UCSD-AML1 (cell line): ENCODE data around the gene TRAPPC2L.

ENCODE experiments used
- DNase-seq: peaks from one replicate; lab custom pipeline; 2025; ENCODE audit not compliant: unreplicated experiment; lab: John Stamatoyannopoulos, UW

TRAPPC2L gene

GRCh38 chr16:88906020-88906419 is 49.1 kb downstream of the TRAPPC2L start:
- no peak for DNase-seq

GRCh38 chr16:88906535-88907105 is 49.7 kb downstream of the TRAPPC2L start:
- DNase-seq = no peak

- DNase-seq = no peak
Observed at GRCh38 chr16:88907768-88908167, 50.8 kb downstream of the TRAPPC2L start.

GRCh38 chr16:88908307-88908706 is 51.4 kb downstream of the TRAPPC2L start:
- DNase-seq = no peak

GRCh38 chr16:88909431-88910210 is 52.7 kb downstream of the TRAPPC2L start:
- DNase-seq = no peak

GRCh38 chr16:88910284-88911135 is 53.6 kb downstream of the TRAPPC2L start:
- DNase-seq = no peak

DNA sequence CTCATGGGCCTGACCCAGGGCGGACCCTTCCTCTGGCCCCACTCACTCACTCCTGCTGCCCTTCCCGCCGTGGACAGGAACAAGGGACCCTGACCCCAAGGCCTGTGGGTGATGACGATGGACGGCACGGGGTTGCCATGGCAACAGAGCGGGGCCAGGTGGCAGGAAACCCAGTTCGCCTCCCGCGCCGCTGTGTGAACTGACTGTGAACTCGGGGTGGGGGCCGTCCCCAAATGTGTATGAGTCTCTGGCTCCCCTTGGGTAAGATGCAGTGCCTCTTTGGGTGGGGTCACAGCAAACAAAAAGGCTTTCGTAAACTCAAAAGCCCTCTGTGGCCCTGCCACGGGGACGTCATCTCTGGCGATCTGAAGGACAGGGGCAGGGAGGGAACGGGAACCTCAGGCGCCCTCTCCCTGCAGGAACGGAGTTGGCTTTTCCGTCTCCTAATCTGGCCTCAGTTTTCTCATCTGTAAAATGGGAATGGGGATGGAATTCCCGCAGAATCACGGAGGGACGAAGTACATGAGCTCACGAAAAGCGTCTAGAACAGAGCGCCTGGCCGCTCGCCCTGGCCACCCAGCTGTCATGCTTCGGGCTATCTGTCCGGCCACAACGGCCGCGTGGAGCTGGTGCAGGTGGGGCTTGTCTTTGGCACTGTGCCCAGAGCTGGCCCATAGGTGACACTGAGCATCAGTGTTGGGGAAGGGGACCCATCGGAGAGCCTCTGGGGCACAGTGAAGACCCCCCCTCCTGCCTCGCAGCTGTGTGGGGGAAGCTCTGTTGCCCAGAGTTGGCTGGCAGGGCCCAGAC is 54.4 kb downstream of the TRAPPC2L start:
- no peak for DNase-seq

- DNase-seq = no peak
Observed at GRCh38 chr16:88911946-88912310, 55.0 kb downstream of the TRAPPC2L start.
